GM12874 (cell line): ENCODE measurements around the gene FAM200B.

Experiments
- CTCF ChIP-seq: IDR thresholded peaks from 2 replicates; pipeline ENCODE4 v1.5.1; 2011; ENCODE audit warnings: low read depth, mild to moderate bottlenecking, control low read depth, low read length, moderate library complexity; ENCODE audit not compliant: insufficient read depth

The FAM200B gene

GRCh38 chr4:15681067-15681371 lies 608 bp upstream of the FAM200B start:
- TF ChIP-seq CTCF, result no peak

DNA sequence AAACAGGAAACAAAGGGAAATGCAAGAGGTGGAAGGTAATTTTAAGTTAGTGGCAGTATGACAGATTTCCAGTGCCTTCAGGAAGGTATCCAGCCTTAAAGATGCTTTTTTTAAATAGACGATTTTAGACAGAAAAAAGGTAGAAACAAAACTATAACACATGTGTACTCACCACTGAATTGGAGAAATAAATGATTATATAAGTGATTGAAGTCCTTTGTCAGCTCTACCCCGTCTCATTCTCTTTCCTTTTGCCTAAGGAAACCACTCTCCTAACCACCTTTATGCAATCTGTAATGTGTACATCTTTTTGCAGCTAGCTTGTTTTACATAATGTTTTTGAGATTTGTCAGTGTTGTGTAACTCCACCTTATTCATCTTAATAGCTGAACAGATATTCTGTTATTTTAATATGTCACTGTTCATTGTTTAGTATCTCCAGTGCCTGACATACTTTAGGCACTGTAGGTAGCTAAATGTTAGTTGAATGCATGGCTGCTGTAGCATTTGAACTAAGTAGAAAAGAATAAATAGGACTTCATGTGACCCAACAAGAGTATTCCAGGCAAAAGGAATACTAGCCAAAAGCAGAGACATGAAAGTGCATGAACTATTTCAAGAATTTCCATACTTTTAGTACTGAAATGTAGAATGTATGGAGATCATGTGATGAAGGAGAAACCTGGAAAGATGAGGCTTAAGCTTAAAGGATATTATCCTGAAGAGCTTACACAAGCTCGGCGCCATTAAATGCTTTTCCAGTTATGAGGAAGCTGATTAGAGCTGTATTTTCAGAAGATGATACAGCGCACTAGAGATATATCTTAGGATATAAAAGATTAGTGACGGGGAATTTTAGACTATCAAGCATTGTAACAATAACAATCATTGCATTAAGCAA lies 865 bp downstream of the FAM200B start:
- no peak for TF ChIP-seq CTCF

GRCh38 chr4:15683143-15683495 lies 1.5 kb downstream of the FAM200B start:
- no peak for TF ChIP-seq CTCF

DNA sequence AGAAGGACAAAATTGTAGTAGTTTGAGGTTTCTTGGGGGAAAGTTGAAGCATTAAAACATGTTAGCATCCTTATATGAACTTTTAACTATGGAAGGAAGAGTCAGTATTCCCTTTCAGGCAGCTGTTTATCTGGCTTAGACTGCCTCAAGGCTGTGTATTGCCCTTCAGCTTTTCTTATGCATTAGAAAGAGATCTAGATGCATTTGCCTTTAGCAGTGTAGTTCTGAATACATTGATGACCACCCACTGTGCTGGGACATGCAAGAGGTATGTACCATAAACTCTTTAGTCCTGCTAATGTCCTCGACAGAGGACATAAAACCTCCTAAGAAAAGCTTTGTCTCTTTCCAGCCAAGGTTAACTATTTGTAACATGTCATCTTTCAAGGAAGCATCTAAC lies 2.9 kb downstream of the FAM200B start:
- no peak for TF ChIP-seq CTCF

GRCh38 chr4:15688051-15688450 lies 6.4 kb downstream of the FAM200B start:
- no peak for TF ChIP-seq CTCF

DNA sequence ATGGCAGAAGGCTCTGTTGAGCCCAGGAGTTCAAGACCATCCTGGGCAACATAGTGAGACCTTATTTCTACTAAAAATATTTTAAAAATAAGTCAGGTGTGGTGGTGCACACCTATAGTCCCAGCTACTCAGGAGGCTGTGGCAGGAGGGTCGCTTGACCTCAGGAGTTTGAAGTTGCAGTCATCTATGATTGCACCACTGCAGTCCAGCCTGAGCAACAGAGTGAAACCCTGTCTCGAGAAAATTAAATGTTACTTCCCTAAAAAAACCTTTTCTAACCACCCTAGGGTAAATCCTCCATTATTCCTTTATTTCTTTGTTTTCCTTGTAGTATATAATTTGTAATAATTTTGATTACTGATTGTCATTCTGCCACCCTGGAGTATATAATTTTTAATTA lies 7.9 kb downstream of the FAM200B start:
- TF ChIP-seq CTCF, result no peak

DNA sequence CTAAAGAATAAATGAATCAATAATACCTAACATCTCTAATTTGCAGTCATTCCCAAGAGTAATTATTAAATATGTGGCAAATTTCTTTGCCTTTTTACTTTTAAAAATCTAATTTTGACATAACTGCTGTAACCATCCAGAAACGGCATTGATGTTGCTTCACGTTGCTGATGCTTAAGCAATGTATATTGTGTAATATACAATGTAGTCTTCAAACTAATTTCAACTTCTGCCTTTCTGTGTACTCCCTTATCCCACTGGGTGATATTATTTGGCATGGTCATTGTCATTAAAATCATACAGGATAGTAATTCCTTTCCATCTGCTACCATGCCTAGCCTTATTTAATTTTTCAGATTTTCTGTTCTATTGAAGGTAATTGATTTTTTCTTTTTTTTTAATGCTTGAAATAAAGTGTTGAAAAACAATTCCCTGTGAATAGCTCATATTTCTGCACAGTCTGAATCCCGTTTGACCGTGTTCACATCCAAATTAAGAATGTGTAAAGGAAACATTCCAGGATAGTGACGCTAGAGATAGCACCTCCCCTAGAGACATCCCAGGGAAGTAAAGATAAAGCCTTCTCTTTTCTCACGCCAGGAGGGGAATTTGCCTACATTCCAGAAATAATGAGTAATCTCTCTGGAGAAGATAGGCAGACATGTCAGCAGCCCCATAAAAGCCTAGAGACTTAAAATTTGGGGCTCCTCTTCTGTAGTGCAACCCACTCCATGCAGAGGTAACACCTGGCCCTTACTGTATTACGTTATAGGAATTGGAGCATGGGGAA lies 8.6 kb downstream of the FAM200B start:
- no peak for TF ChIP-seq CTCF
